Islet of Langerhans (tissue), 1 donor: Measurements from ENCODE around the gene ZNF827.

Experiments
- FAIRE-seq: peaks from one replicate; lab custom pipeline; 2011; peaks lifted over from hg19 to GRCh38; lab: Jason Lieb, UNC

The ZNF827 gene

GRCh38 chr4:145824463-145824862 is 114.2 kb downstream of the ZNF827 start:
- no peak for FAIRE-seq

- no peak for FAIRE-seq
Measured at GRCh38 chr4:145823743-145824142, 114.9 kb downstream of the ZNF827 start.

- FAIRE-seq, result no peak
Measured at GRCh38 chr4:145822581-145822980, 116.0 kb downstream of the ZNF827 start.

GRCh38 chr4:145822181-145822580 is 116.4 kb downstream of the ZNF827 start:
- no peak for FAIRE-seq

GRCh38 chr4:145821766-145822165 is 116.9 kb downstream of the ZNF827 start:
- FAIRE-seq, result no peak

GRCh38 chr4:145820407-145820806 is 118.2 kb downstream of the ZNF827 start:
- FAIRE-seq, result peak; percentile 81

- FAIRE-seq, result peak; percentile 55
Measured at GRCh38 chr4:145819853-145820181, 118.8 kb downstream of the ZNF827 start.

GRCh38 chr4:145819101-145819852 is 119.3 kb downstream of the ZNF827 start:
- FAIRE-seq, result no peak

- FAIRE-seq, result no peak
Measured at GRCh38 chr4:145818011-145818410, 120.6 kb downstream of the ZNF827 start.

GRCh38 chr4:145816091-145816490 is 122.5 kb downstream of the ZNF827 start:
- FAIRE-seq, result no peak

GRCh38 chr4:145815626-145816025 is 123.0 kb downstream of the ZNF827 start:
- no peak for FAIRE-seq

GRCh38 chr4:145815027-145815612 is 123.5 kb downstream of the ZNF827 start:
- FAIRE-seq, result no peak

- no peak for FAIRE-seq
Measured at GRCh38 chr4:145814246-145814645, 124.4 kb downstream of the ZNF827 start.

- no peak for FAIRE-seq
Measured at GRCh38 chr4:145812919-145813318, 125.7 kb downstream of the ZNF827 start.

- FAIRE-seq, result no peak
Measured at GRCh38 chr4:145808848-145809512, 129.6 kb downstream of the ZNF827 start.

- FAIRE-seq, result peak; percentile 86
Measured at GRCh38 chr4:145808021-145808650, 130.5 kb downstream of the ZNF827 start.

- no peak for FAIRE-seq
Measured at GRCh38 chr4:145805490-145805889, 133.1 kb downstream of the ZNF827 start.

- FAIRE-seq, result peak; percentile 82
Measured at GRCh38 chr4:145804116-145804515, 134.5 kb downstream of the ZNF827 start.

- no peak for FAIRE-seq
Measured at GRCh38 chr4:145799223-145799622, 139.4 kb downstream of the ZNF827 start.

- FAIRE-seq, result no peak
Measured at GRCh38 chr4:145797278-145797677, 141.3 kb downstream of the ZNF827 start.

GRCh38 chr4:145796346-145796745 is 142.3 kb downstream of the ZNF827 start:
- no peak for FAIRE-seq

- FAIRE-seq, result no peak
Measured at GRCh38 chr4:145795521-145795920, 143.1 kb downstream of the ZNF827 start.

- FAIRE-seq, result peak; percentile 5
Measured at GRCh38 chr4:145792429-145792828, 146.2 kb downstream of the ZNF827 start.
